Esophagus muscularis mucosa (tissue), 4 donors: ENCODE results near the gene TEX261. TPM values are rescaled to one million over a fixed set of nuclear protein-coding genes. Genes with fewer than 3 reads are reported as not detected.

ENCODE experiments used
- DNase-seq: peaks from one replicate; pipeline ENCODE4 v3.0.0-alpha.2; 2017; ENCODE audit errors: extremely low spot score
- H3K27ac ChIP-seq, 4 donors: fragments of 200-600 bp; sonication (generic); replicated peaks in 1 of 4; 1 replicate in 3 of 4; 2 replicates in 1 of 4; pipeline ENCODE4 v1.5.1; 2016 to 2019; ENCODE audit warnings: mild to moderate bottlenecking in 1 of 4
- H3K27me3 ChIP-seq, 4 donors: fragments of 200-600 bp; sonication (generic); one replicate each; pipeline versions ENCODE4 v1.5.1 to v1.6.0; 2016 to 2019
- H3K36me3 ChIP-seq, 4 donors: fragments of 200-600 bp; sonication (generic); one replicate each; pipeline ENCODE4 v1.5.1; 2016 to 2019
- H3K4me1 ChIP-seq, 4 donors: fragments of 200-600 bp; sonication (generic); one replicate each; pipeline ENCODE4 v1.5.1; 2016 to 2019
- H3K4me3 ChIP-seq, 4 donors: fragments of 200-600 bp; sonication (generic); 1 replicate in 2 of 4; 2 replicates in 2 of 4; pipeline ENCODE4 v1.5.1; 2016 to 2019; ENCODE audit warnings: mild to moderate bottlenecking in 4 of 4, moderate library complexity in 1 of 4
- H3K9me3 ChIP-seq, 4 donors: fragments of 200-600 bp; sonication (generic); 1 replicate in 3 of 4; 2 replicates in 1 of 4; pipeline ENCODE4 v1.5.1; 2016 to 2019
- CTCF ChIP-seq, 3 experiments: fragments of 200-600 bp in 2 of 3; fragments of 450-650 bp in 1 of 3; sonication (generic) in 2 of 3; IDR thresholded peaks; one replicate each; pipeline ENCODE4 v1.5.1; 2017 to 2019; ENCODE audit warnings: antibody characterized with exemption in 3 of 3, mild to moderate bottlenecking in 2 of 3, moderate library complexity in 1 of 3
- EP300 ChIP-seq: sonication (generic); formaldehyde crosslinking; IDR thresholded peaks from one replicate; pipeline ENCODE4 v1.6.1; 2017; ENCODE audit warnings: antibody characterized with exemption
- POLR2A ChIP-seq: fragments of 450-650 bp; IDR thresholded peaks from one replicate; pipeline ENCODE4 v1.6.1; 2017; ENCODE audit warnings: antibody characterized with exemption, moderate library complexity, mild to moderate bottlenecking, low read depth
- POLR2AphosphoS5 ChIP-seq, 2 donors: sonication (generic); formaldehyde crosslinking; IDR thresholded peaks; one replicate each; pipeline ENCODE4 v1.6.1; 2017; ENCODE audit warnings: antibody characterized with exemption in 2 of 2
- WGBS: methylation state at CpG from one replicate; pipeline ENCODE4 v1.1.5; 2018; 5-methylcytosine and 5-hydroxymethylcytosine counted together
- intact Hi-C: fragments of 100-400 bp; cut with DNase I; formaldehyde crosslinking; loops from one replicate; pipeline ENCODE4 v1.15.1; 2023
- total RNA-seq, 4 donors: library from RNA; depleted of rRNA; stranded (reverse); fragments of >200 nt; gene quantifications; one replicate each; pipeline versions ENCODE4 v1.1.0 to v1.2.1, GENCODE V29; 2016

The TEX261 gene
- total RNA-seq, 4 donors from 2014 or later = 21.6 to 37.7 (median 33.3) TPM

DNA sequence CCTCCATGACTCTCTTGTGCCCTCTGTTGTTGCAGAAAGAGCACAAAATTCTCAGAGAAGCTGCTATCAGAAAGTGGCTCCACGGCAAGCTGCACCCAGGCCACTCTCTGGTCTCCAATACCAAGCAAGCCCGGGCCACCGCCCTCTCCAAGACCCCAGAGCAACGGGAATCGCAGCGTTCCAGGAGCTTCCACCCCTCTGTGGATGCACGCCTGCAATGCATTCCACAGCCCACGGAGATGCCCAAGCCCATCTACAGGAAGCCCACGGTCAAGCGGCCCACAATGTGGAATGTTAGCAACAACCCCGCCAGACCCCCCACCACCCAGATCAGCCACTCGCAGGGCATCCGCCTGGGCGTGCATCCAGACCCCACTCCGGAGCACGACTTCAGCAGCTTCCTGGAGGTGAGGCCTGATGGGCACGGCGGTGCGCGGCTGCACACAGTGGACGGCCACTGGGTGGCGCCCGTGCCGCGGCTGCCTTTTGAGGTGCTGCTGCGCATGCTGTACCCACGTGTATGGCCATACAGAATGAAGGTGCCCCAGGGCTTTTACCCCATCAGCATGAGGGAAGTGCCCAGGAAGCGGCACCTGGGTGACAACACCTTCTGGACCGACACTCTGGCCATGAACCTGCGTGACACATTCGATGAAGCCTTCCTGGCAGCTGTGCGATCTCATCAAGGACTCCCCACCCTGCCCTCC is 9.9 kb downstream of the TEX261 start:
- Histone ChIP-seq H3K27ac (no peak overlapping the region), H3K36me3 (peaks cover 24 to 64% (median 52%) of the 10 kb centered on the region in 4 donors), H3K4me1 (peaks cover 8 to 23% (median 11%) of the 10 kb centered on the region in 4 donors), H3K27me3 (no peaks in the 10 kb centered on the region), H3K9me3 (no peaks in the 10 kb centered on the region), H3K4me3 (no peak overlapping the region)
- 56% methylated on average over 10 of the region's 32 CpGs for WGBS
- peak; percentile 88 for DNase-seq
- TF ChIP-seq POLR2A (no peak), CTCF (IDR thresholded peaks at IDR 0.05) (peak; percentile 51 to 87 (median 60))
- intact Hi-C loops = no loop called here

DNA sequence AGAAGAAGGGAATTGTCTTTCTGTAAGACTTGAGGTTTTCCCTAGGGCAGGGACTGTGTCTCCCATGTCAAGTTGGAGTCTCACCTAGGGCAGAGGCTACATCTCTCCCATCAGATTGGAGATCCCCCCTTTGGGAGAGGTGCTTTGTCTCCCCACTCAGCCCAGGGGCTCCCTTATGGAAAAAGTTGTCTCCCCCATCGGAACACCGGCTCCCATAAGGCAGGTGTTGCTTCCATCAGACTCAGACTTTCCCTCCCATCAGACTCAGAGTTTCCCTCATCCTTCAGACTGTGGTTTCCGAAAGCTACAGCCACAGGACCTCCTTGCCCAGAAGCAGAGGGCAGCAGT is 10.5 kb downstream of the TEX261 start:
- no peak for DNase-seq
- H3K27ac ChIP-seq = no peak overlapping the region
- H3K9me3 ChIP-seq = no peaks in the 10 kb centered on the region
- no peaks in the 10 kb centered on the region for H3K27me3 ChIP-seq
- peaks cover 8 to 27% (median 12%) of the 10 kb centered on the region in 4 donors for H3K4me1 ChIP-seq
- peaks cover 24 to 58% (median 47%) of the 10 kb centered on the region in 4 donors for H3K36me3 ChIP-seq
- TF ChIP-seq EP300 (no peak), POLR2A (no peak), POLR2AphosphoS5 (IDR thresholded peaks at IDR 0.05) (no peak), CTCF (IDR thresholded peaks at IDR 0.05) (no peak)
- H3K4me3 ChIP-seq = no peak overlapping the region
- WGBS = 72% methylated on average over 3 of the region's 3 CpGs
- intact Hi-C loops = no loop called here

- no peak for TF ChIP-seq EP300
- TF ChIP-seq POLR2AphosphoS5 (IDR thresholded peaks at IDR 0.05) = no peak
- no peak for TF ChIP-seq POLR2A
- no peak for TF ChIP-seq CTCF (IDR thresholded peaks at IDR 0.05)
- H3K4me1 ChIP-seq = peaks cover 11 to 32% (median 17%) of the 10 kb centered on the region in 4 donors
- H3K36me3 ChIP-seq = peaks cover 19 to 53% (median 41%) of the 10 kb centered on the region in 4 donors
- no peak overlapping the region for H3K4me3 ChIP-seq
- H3K27me3 ChIP-seq = no peaks in the 10 kb centered on the region
- 94% methylated on average over 8 of the region's 8 CpGs for WGBS
- no peak overlapping the region for H3K27ac ChIP-seq
- H3K9me3 ChIP-seq = no peaks in the 10 kb centered on the region
- no peak for DNase-seq
- intact Hi-C loops = no loop called here
These were observed 11.0 kb downstream of the TEX261 start for GRCh38 chr2:70983506-70984227.

- H3K36me3 ChIP-seq = peaks cover 12 to 46% (median 34%) of the 10 kb centered on the region in 4 donors
- H3K27me3 ChIP-seq = no peaks in the 10 kb centered on the region
- H3K9me3 ChIP-seq = no peaks in the 10 kb centered on the region
- no peak overlapping the region for H3K4me3 ChIP-seq
- DNase-seq = no peak
- H3K4me1 ChIP-seq = peaks cover 11 to 32% (median 23%) of the 10 kb centered on the region in 4 donors
- no peak for TF ChIP-seq POLR2A
- no peak for TF ChIP-seq POLR2AphosphoS5 (IDR thresholded peaks at IDR 0.05)
- TF ChIP-seq CTCF (IDR thresholded peaks at IDR 0.05) = no peak
- TF ChIP-seq EP300 = no peak
- WGBS = 88% methylated on average over 3 of the region's 3 CpGs
- no peak overlapping the region for H3K27ac ChIP-seq
- intact Hi-C loops = no loop called here
These were observed 11.7 kb downstream of the TEX261 start for GRCh38 chr2:70982971-70983370.
